Adrenal gland (tissue), 5 donors: Measurements from ENCODE around the gene GGN.

Experiments
- CTCF ChIP-seq, 6 experiments: fragments of 450-650 bp in 4 of 6; fragments of 200-600 bp in 2 of 6; sonication (generic) in 1 of 6; IDR thresholded peaks; 1 replicate in 5 of 6; 2 replicates in 1 of 6; pipeline versions ENCODE4 v1.5.1 to v1.8.0; 2016 to 2021; ENCODE audit warnings: antibody characterized with exemption in 6 of 6, mild to moderate bottlenecking in 2 of 6, moderate library complexity in 1 of 6
- POLR2A ChIP-seq, 2 donors: fragments of 450-650 bp; IDR thresholded peaks; one replicate each; pipeline ENCODE4 v1.6.1; 2017; ENCODE audit warnings: antibody characterized with exemption in 2 of 2, mild to moderate bottlenecking in 2 of 2, moderate library complexity in 1 of 2
- donor health status: DM: no; HTN: no; CAD: no.

GRCh38 chr19:38352611-38353010 lies 35.2 kb downstream of the GGN start:
- TF ChIP-seq CTCF (IDR thresholded peaks at IDR 0.05) (no peak), POLR2A (IDR thresholded peaks at IDR 0.05) (no peak)
